COR-L47 (cell line): ENCODE data around the gene PSMA3.

Experiments used
- DNase-seq: peaks from one replicate; lab custom pipeline; 2025; lab: John Stamatoyannopoulos, UW

Gene PSMA3

DNA sequence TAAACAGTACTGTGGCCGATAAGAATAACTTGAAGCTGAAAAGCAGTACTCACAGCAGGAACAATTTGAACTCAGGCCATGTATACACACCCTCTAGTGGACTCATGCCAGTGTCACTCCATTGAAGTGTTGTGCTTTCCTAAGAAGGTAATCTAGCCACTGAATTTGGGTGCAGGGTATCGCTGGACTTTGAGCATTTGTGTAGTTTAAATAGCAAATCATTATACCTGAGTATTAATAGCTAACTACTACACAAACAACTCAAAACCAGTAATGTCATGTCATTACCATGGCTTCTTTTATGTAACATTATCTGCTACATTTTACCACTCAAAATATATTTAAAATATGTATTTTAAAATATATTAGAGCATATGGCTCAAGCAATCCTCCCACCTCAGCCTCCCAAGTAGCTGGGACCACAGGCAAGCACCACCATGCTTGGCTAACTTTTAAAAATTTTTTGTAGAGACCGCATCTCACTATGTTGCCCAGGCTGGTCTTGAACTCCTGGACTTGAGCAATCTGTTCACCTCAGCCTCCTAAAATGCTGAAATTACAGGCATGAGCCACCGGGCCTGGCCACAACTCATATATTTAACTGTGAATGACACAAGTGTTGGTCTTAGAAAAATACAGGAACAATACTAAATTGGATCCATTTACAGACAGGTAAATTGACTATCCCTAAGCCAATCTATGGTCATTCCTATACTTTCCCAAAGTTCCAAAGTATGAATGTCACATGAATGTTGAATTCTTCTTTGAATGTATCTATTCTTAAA is 28.1 kb downstream of the PSMA3 start:
- no peak for DNase-seq

DNA sequence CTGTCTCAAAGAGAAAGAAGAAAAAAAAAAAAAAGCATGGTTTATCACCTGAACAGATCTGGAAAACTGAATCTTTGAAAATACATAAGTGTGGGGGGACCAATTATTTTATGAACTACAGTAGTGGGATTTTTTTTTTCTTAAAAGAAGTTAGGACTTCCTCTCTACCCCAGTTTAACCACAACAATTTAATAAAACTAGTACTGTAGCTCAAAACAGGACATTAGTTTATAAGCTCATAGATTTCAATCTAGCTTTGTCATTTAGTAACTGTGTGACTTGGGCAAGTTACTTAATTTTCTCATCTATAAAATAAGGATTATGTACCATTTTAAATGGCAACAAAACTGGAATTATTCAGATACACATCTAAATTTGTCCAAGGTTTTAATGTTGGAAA is 30.2 kb downstream of the PSMA3 start:
- DNase-seq = no peak

DNA sequence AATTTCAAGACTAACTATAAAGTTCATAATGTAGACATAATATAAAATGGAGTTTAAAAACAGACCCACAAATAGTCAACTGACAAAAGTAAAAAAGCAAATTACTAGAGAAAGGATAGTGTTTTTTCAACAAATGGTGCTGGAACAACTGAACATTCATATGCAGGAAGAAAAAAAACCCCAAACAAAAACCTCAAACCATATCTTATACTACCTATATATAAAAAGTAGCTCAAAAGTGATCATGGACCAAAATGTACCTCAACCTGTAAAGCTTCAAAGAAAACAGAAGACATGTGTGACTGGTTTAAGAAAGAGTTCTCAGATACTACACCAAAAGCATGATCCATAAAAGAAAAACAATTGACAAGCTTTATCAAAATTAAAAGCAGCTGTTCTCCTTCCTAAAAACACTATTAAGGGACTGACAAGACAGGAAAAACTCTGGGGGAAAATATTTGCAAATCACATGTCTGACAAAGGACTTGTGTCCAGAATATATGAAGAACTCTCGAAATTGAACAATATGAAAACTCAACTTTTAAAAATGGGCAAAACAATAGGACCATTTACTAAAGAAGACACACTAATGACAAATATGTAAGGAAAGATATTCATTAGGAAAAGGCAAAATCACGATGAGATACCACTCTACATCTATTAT is 31.0 kb downstream of the PSMA3 start:
- DNase-seq = no peak

DNA sequence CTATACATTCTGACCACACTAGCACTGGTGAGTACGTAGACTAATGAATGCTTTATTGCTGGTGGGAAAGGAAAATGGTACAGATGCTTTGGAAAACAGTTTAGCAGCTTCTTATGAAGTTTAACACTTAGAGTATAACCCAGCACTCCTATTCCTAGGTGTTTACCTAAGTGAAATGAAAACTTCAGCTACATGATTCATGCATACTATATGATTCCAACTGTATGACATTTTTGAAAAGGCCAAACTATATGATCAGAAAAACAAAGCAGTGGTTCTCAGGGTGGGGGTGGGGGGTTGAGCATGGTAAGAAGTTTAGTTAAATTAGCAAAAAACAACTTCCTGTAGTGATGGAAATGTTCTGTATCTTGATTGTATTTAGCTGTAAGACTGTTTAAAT is 31.6 kb downstream of the PSMA3 start:
- DNase-seq = no peak

DNA sequence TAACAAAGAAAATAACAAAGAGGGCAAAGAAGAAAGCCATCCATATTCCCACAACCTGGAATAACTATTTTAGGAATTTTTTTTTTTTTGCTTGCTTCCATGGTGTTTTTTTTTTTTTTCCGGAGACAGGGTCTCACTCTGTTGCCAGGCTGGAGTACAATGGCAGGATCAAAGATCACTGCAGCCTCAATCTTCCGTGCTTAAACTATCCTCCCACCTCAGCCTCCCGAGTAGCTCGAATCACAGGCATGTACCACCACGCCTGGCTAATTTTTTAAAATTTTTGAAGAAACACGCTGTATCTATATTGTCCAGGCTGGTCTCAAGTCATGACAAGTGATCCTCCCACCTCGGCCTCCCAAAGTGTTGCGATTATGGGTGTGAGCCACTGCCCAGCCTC is 33.5 kb downstream of the PSMA3 start:
- no peak for DNase-seq

DNA sequence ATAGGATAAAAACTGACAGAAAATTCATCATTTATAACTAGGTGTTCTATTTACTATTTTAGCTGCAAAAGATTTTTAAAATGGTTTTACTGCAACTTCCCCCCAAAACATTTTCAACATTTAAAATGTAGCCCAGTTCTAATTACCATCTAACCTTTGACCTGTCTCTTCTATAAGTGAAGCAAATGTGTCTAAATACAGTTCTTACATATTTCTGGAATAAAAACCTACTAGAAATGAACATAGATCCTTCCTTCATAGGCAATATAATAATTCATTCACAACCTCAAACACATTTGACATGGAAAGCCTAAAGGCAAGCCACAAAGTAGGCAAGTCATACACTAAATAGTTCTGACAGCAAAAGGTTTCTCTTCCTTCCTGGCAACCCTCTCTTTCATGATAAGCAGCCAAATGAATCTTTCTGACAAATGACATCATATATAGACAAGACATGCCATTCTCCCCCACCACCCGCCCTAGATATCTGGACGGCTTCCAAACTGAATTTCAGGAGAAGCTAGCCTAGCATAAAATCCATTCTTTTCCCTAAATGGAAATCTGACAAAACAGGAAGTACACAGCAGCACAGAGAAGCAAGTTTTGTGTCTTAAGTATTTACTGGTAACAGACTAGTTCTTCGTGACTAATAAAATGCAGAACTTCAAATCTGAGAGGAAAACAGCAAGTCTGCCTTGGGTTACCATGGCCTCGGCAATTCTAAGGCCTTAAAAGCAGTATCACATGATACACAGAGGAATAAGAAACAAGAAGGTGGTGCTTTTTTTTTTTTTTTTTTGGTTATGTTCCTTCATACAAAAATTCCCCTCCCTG is 36.5 kb downstream of the PSMA3 start:
- DNase-seq = no peak

DNA sequence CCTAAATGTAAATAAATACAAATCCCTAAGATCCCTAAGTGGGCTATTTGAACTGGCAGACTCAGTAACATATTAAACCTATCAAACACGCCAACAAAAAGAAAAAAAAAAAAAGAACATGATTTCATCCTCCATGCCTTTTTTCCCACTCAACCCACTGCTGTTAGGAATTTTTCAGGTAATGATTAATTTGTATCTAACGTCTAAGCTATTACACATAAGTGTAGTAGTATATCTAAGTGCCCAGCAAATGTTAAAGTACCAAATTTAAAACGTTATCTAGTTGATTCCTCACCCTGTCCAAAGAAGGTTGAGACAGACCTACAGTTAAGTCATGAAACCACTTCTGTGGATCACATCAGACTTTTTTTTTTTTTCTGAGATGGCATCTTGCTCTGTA is 37.3 kb downstream of the PSMA3 start:
- DNase-seq = no peak

DNA sequence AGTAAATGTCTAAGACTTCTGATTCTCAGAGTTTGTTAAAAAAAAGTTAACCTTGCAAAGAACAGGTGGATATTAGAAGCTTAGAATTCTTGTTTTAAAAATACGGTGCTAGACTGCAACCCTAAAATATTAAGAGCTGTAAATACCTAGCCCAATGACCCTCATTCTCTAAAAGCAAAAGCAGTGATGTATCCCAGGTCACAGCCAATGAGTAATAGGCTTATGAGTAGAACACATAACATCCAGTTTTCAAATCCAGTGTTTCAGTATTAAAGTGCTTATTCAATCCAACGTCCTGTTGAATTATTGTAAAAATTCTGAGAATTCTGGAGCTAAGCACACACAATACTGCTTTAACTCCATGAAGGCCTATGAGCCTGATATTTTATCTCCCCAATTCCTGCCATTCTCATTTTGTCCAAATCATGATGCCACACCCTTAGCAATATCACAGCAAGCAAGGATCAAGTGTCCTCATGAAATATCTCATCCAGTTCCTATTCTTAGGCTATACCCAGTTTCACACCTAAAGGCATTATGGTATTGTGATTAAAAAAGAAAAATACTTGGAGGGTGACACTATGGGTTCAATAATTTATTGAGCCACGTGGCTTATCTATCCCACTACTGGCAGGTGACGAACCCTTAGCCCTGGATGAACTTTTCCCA is 38.4 kb downstream of the PSMA3 start:
- DNase-seq = no peak

DNA sequence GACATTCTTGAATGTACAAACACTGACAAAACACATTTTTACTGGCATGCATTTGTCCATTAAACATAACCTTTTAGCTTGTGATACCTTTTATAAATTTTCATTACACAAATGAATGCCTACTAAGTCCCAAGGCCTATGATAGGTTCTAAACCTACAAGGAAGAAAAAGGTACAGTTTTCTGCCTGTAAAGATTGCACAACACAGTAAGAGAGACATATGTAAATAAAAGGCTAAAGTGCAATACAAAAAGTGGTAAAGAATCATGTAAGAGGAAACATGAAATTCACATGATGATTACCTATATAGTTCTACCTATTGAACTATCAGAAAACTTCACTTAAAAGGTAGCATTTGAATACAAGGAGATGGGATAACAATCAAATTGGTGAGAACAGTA is 39.1 kb downstream of the PSMA3 start:
- no peak for DNase-seq

DNA sequence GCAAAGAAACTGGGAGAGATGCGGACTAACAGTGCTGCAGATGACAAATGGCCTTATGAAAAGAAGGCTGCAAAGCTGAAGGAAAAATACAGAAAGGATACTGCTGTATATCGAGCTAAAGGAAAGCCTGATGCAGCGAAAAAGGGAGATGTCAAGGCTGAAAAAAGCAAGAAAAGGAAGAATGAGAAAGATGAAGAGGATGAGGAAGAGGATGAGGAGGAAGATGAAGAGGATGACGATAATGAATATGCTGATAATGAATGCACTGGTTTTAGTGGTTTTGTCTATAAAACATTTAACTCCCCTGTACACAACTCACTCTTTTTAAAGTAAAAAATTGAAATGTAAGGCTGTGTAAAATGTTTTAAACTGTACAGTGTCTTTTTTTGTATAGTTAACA is 40.5 kb downstream of the PSMA3 start:
- DNase-seq = no peak

DNA sequence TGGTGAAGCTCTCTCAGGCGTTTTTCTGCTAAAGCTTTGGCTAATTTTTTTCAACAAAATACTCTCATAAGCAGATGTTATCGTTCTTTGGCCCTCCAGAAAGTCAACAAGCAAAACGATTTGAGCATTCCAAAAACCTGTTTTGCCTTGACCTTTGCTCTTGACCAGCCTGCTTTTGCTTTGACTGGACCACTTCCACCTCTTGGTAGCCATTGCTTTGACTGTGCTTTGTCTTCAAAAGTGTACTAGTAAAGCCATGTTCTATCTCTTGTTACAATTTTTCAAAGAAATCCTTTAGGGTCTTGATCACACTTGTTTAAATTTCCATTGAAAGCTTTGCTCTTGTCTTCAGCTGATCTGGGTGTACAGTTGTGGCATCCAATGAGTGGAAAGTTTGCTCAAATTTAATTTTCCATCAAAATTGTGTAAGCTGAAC is 43.0 kb downstream of the PSMA3 start:
- no peak for DNase-seq

DNA sequence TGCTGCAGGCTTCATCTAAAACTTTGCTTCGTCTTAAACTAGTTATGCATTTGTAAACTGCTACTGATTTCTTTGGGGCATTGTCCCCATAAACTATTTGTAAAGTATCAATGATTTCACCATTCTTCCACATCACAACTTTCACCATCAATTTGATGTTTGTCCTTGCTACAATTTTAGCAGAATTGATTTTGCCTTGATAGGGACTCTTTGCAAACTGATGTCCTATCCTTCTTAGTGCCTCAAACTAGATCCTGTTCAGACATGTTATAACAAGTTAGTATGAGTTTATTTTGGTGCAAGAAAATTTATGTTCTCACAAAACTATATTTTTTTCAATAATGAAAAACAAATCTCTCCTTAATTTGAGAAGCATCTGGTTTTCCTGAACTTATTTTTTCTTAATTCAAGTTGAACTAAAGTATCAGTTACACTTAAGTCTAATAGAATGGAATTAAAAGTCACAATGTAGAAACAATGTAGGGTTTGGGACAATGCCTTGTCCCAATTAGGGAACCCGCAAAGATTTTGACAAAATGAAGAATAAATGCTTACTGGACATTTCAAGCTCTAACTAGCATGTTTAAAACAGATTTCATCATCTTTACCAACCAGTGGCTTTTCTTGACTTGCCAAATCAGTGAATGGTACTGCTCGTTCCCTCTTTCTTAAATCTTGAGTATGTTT is 43.6 kb downstream of the PSMA3 start:
- DNase-seq = no peak

DNA sequence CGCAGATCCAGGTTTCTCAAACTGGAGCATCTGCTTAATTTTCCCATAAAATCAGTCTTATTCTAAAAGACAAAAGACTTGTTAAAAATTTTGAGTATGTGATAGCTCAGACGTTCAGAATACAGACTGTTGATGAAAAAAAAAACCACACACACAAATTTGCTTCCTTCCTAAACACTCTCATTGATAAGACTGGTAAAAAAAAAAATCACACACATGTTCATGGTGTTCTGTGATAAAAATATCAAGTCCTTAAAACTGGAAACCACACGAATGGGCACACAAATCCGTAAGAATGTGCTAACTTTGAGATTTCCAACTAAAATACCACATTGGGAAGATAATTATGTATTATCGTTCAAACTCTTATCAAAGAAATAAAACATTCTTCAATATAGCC is 47.0 kb downstream of the PSMA3 start:
- DNase-seq = no peak

DNA sequence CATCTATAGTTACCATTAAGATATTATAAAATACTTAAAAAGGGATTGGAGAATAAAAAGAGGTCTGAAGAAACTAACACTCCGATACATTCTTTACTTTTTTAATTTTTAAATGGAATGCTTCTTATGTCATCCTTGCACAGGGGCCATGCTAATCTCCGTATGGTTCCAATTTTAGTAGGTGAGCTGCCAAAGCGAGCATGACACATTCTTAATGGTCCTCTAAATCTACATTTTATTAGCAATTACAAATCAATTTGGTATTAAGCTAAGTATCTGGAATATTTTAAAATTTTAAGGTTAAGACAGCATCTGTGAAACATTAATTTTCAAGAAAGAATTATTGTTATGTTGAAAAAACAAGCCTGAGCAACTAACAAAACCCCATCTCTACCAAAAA is 47.5 kb downstream of the PSMA3 start:
- DNase-seq = no peak

DNA sequence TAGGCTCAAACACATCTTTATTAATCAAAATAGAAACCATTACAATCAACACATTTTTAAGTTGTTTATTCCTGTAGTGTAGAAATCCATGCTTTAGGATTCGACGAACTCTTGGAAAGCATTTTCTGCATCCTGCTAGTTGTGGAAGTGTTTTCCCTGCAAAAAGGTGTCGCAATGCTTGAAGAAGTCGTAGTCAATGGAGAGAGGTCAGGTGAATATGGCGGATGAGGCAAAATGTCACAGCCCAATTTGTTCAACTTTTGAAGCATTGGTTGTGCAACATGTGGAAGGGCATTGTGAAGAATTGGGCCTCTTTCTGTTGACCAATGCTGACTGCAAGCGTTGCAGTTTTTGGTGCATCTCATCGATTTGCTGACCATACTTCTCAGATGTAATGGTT is 49.6 kb downstream of the PSMA3 start:
- DNase-seq = no peak

DNA sequence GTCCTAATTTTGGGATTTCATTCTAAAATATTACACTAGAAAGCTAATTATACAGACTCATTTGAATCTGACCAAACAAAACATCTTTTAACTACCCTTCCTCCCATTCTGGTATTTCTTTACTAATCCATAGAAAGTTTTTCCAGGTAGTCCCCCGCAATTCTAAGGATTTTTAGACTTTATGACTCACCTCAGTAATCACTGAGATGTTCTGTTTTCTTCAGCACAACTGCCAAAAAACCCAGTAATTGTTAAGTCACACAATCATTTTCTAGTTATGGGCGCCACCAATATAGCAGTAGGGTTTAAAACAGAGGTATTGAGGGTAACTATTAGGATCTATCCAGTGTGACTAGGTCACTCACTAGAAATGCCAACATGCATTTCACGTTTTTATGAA is 52.1 kb downstream of the PSMA3 start:
- no peak for DNase-seq

DNA sequence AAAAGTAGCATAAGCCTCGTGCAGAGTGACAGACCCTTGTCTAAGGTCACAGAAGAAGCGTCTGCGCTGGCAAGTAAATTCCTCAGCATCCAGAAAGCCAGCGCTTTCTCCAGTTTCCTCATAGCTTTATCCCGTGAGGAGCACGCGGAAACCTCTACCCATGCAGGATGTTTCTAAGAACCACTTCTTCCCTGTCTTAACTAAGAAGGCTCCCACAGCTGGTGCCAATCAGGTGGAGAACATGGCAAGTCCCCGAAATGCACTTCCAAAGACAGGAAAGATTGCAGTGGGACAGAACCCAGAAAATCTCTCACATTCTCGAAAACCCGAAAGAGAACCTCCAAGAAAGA is 52.7 kb downstream of the PSMA3 start:
- DNase-seq = no peak

DNA sequence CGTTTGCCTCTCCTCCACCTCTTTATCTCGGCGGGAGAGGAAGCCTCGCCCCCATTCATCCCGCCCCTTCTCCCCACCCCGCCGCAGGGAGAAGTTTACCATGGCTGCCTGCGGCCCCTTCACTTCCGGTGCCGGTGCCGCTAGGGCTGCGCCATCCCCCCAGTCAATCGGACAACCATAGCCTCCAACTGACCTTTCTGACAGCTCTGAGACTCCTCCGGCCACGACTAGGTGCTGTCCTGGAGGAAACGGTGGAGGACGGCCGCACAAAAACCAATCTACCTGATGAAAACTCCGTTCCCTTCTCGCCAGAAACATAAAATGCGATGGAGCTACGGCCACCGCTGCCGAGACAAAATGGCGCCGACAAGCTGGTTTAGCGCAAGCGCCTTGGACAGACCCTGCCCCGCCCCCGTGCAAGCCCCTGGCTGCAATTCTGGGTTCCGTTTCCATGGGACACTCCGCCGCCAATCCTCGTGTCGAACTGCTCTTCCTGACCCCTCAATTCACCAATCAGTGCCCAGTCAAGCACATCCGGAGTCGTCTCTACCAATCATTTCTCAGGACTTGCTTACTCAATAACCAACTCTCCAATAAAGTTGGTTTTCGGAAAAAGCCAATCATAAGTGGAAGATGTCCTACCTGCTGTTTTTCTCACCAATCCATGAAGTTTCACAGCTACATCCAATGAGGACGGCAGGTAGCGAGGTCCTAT is 53.3 kb downstream of the PSMA3 start:
- peak; percentile 99 for DNase-seq

DNA sequence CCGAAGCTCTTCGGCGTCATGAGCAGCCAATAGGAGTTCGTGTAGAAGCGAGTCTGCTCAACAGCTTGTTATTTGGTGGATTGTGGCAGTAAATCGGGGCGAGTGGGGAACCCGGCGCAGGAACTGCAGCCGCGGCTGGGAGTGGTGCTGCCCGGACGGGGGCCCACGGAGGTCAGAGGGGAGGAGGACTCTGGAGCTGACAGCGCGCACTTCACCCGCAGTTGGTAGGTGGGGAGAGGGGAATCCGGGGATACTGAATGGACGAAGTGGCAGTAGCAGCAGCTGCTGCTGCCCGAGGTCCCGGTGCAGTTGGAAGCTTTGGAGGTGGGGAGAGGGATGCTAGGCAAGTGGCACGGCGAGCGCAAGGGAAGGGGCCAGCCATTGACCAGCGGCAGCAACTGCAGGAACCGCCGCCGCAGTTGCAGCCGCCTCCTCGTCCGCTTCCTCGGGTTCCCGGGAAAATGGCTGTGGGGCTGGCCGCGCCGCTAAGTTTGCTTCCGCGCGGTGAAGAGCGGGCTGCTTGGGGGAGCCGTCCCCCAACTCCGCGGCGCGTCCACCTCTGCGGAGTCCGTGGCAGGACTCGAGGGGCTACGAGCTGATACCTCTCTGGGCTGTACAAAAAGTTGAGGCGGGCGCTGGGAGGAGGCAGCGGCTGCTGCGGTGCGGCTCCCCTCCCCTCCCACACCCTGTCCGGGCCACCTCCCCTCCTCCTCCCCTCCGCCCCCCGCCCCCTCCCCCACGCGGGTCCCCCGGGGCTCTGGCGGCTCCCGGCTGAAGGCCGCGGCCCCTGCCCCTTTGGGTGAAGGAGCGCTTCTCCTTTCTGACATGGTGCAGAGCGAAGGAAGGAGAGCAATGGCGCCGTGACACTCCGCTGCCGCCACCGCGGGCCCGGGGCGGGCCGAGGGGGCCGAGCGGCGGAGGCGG is 54.1 kb downstream of the PSMA3 start, which contains the start of gene ARID4A:
ARID4A (plus strand) TSS at position 79 of the 924 bp plus-strand sequence. CDS start 1,300 bp downstream, outside the sequence.
- no peak for DNase-seq
